Measurements from ENCODE around the gene TPPP. TPM values are rescaled to one million over a fixed set of nuclear protein-coding genes. Genes with fewer than 3 reads are reported as not detected.

TPPP gene
- total and polyA plus RNA-seq, 2 of the 13 experiments (the other 11 are each of a cell fraction or from before 2014, with no cell fraction given), result 0.07 TPM; not detected in 1

GRCh38 chr5:611731-612486 lies 81.2 kb downstream of the TPPP start, which contains the start of gene CEP72 (continued):
- TF ChIP-seq, protein P1, sequence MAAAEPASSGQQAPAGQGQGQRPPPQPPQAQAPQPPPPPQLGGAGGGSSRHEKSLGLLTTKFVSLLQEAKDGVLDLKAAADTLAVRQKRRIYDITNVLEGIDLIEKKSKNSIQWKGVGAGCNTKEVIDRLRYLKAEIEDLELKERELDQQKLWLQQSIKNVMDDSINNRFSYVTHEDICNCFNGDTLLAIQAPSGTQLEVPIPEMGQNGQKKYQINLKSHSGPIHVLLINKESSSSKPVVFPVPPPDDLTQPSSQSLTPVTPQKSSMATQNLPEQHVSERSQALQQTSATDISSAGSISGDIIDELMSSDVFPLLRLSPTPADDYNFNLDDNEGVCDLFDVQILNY (CRISPR knock-in tag; conservative IDR thresholded peaks at IDR 0.05), result peak; percentile 81; the same call in 1 of the 2 replicates
- TF ChIP-seq ZZZ3 (CRISPR knock-in tag; IDR thresholded peaks at IDR 0.05; ENCODE audit: borderline replicate concordance), result no peak
- TF ChIP-seq ZNF598 (CRISPR knock-in tag; IDR thresholded peaks at IDR 0.05; ENCODE audit: borderline replicate concordance), result no peak
- no peak for TF ChIP-seq TRIM22 (IDR thresholded peaks at IDR 0.05)
- no peak; a peak in 1 of 4 replicates for TF ChIP-seq POLR2A (IDR thresholded peaks at IDR 0.05; ENCODE audit: insufficient read depth in 1 of 2, low read depth in 2 of 2, low read length in 2 of 2)
- peak; percentile 38; the same call in 1 of the 2 replicates for TF ChIP-seq MAZ (IDR thresholded peaks at IDR 0.05; ENCODE audit: borderline replicate concordance, low read depth, low read length)
- no peak for TF ChIP-seq MAZ (CRISPR knock-in tag; IDR thresholded peaks at IDR 0.05; ENCODE audit: low read depth)
- TF ChIP-seq ZMYM4 (CRISPR knock-in tag; IDR thresholded peaks at IDR 0.05), result 0 out of 2 replicates have a peak, but pooled peaks have one; percentile 24
- TF ChIP-seq PHF8 (CRISPR knock-in tag; IDR thresholded peaks at IDR 0.05), result peak; percentile 61
- TF ChIP-seq, protein P2, sequence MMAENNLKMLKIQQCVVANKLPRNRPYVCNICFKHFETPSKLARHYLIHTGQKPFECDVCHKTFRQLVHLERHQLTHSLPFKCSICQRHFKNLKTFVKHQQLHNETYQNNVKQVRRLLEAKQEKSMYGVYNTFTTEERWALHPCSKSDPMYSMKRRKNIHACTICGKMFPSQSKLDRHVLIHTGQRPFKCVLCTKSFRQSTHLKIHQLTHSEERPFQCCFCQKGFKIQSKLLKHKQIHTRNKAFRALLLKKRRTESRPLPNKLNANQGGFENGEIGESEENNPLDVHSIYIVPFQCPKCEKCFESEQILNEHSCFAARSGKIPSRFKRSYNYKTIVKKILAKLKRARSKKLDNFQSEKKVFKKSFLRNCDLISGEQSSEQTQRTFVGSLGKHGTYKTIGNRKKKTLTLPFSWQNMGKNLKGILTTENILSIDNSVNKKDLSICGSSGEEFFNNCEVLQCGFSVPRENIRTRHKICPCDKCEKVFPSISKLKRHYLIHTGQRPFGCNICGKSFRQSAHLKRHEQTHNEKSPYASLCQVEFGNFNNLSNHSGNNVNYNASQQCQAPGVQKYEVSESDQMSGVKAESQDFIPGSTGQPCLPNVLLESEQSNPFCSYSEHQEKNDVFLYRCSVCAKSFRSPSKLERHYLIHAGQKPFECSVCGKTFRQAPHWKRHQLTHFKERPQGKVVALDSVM (CRISPR knock-in tag; IDR thresholded peaks at IDR 0.05), result no peak
- no peak for TF ChIP-seq RAD51 (IDR thresholded peaks at IDR 0.05; ENCODE audit: borderline replicate concordance)
- TF ChIP-seq SOX13 (IDR thresholded peaks at IDR 0.05), result no peak
- no peak for TF ChIP-seq SOX13 (CRISPR knock-in tag; conservative IDR thresholded peaks at IDR 0.05 in 1 of 2, IDR thresholded peaks at IDR 0.05 in 1 of 2)
- TF ChIP-seq, protein P3, sequence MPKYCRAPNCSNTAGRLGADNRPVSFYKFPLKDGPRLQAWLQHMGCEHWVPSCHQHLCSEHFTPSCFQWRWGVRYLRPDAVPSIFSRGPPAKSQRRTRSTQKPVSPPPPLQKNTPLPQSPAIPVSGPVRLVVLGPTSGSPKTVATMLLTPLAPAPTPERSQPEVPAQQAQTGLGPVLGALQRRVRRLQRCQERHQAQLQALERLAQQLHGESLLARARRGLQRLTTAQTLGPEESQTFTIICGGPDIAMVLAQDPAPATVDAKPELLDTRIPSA (CRISPR knock-in tag; IDR thresholded peaks at IDR 0.05; ENCODE audit: borderline replicate concordance), result no peak
- TF ChIP-seq ZKSCAN1 (IDR thresholded peaks at IDR 0.05; ENCODE audit: low read length), result no peak
- peak; percentile 45; the same call in 1 of the 2 replicates for TF ChIP-seq GABPB1 (CRISPR knock-in tag; IDR thresholded peaks at IDR 0.05)
- no peak for TF ChIP-seq CCDC6 (CRISPR knock-in tag; IDR thresholded peaks at IDR 0.05)
- TF ChIP-seq, protein P4, sequence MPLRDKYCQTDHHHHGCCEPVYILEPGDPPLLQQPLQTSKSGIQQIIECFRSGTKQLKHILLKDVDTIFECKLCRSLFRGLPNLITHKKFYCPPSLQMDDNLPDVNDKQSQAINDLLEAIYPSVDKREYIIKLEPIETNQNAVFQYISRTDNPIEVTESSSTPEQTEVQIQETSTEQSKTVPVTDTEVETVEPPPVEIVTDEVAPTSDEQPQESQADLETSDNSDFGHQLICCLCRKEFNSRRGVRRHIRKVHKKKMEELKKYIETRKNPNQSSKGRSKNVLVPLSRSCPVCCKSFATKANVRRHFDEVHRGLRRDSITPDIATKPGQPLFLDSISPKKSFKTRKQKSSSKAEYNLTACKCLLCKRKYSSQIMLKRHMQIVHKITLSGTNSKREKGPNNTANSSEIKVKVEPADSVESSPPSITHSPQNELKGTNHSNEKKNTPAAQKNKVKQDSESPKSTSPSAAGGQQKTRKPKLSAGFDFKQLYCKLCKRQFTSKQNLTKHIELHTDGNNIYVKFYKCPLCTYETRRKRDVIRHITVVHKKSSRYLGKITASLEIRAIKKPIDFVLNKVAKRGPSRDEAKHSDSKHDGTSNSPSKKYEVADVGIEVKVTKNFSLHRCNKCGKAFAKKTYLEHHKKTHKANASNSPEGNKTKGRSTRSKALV (CRISPR knock-in tag; IDR thresholded peaks at IDR 0.05), result no peak
- 0 out of 2 replicates have a peak, but pooled peaks have one; percentile 30 for TF ChIP-seq RXRA (CRISPR knock-in tag; IDR thresholded peaks at IDR 0.05)

Data from HepG2 (cell line).